Liver (tissue), 9 donors: Measurements from ENCODE around the gene PGAP3. TPM values are rescaled to one million over a fixed set of nuclear protein-coding genes. Genes with fewer than 3 reads are reported as not detected.

ENCODE experiments used
- DNase-seq: peaks from one replicate; pipeline ENCODE4 v3.0.0-alpha.2; 2017; ENCODE audit warnings: low spot score
- H3K27ac ChIP-seq, 2 donors: one replicate each; pipeline ENCODE4 v1.7.0; 2013; ENCODE audit warnings: inconsistent platforms in 2 of 2, low read length in 2 of 2, control low read depth in 1 of 2, low read depth in 1 of 2, mild to moderate bottlenecking in 1 of 2
- H3K27me3 ChIP-seq, 4 donors: one replicate each; pipeline versions ENCODE4 v1.6.1 to v1.7.0; 2013; ENCODE audit warnings: low read length in 3 of 4, inconsistent platforms in 1 of 4, mild to moderate bottlenecking in 1 of 4, moderate library complexity in 1 of 4; ENCODE audit not compliant: control insufficient read depth in 4 of 4, insufficient read depth in 4 of 4
- H3K36me3 ChIP-seq, 4 donors: one replicate each; pipeline versions ENCODE4 v1.6.1 to v1.7.0; 2013; ENCODE audit warnings: low read length in 3 of 4, mild to moderate bottlenecking in 3 of 4, low read depth in 1 of 4, moderate library complexity in 1 of 4; ENCODE audit not compliant: control insufficient read depth in 4 of 4, insufficient read depth in 3 of 4
- H3K4me1 ChIP-seq, 4 donors: one replicate each; pipeline versions ENCODE4 v1.6.1 to v1.7.0; 2013; ENCODE audit warnings: low read length in 3 of 4, mild to moderate bottlenecking in 3 of 4, moderate library complexity in 1 of 4; ENCODE audit not compliant: control insufficient read depth in 4 of 4, insufficient read depth in 4 of 4
- H3K4me3 ChIP-seq, 3 donors: one replicate each; pipeline versions ENCODE4 v1.6.1 to v1.7.0; 2013; ENCODE audit warnings: low read length in 3 of 3, control low read depth in 1 of 3, low read depth in 1 of 3, mild to moderate bottlenecking in 1 of 3
- H3K9ac ChIP-seq, 2 donors: one replicate each; pipeline ENCODE4 v1.7.0; 2013; ENCODE audit warnings: low read length in 2 of 2, mild to moderate bottlenecking in 2 of 2, moderate library complexity in 2 of 2, control low read depth in 1 of 2, low read depth in 1 of 2
- H3K9me3 ChIP-seq, 4 donors: one replicate each; pipeline versions ENCODE4 v1.6.1 to v1.7.0; 2013; ENCODE audit warnings: low read length in 3 of 4; ENCODE audit not compliant: control insufficient read depth in 4 of 4
- ATF3 ChIP-seq: IDR thresholded peaks from 2 replicates; pipeline ENCODE4 v1.6.1; 2016; ENCODE audit warnings: antibody characterized with exemption
- CTCF ChIP-seq: fragments of 150-350 bp; IDR thresholded peaks from 2 replicates; pipeline ENCODE4 v1.5.1; 2017; ENCODE audit warnings: improper control_type of control experiment, low read depth, low read length; ENCODE audit not compliant: missing input control
- EGR1 ChIP-seq, 2 donors: IDR thresholded peaks; 2 replicates each; pipeline ENCODE4 v1.6.1; 2016 to 2018; ENCODE audit warnings: antibody characterized with exemption in 2 of 2, low read depth in 2 of 2
- FOXA1 ChIP-seq: IDR thresholded peaks from 2 replicates; pipeline ENCODE4 v1.6.1; 2016; ENCODE audit warnings: antibody characterized with exemption
- GABPA ChIP-seq, 2 donors: IDR thresholded peaks in 1 of 2; conservative IDR thresholded peaks in 1 of 2; 2 replicates each; pipeline ENCODE4 v1.6.1; 2016; ENCODE audit warnings: antibody characterized with exemption in 2 of 2, mild to moderate bottlenecking in 1 of 2, moderate library complexity in 1 of 2
- HNF4A ChIP-seq, 2 donors: conservative IDR thresholded peaks; 2 replicates each; pipeline ENCODE4 v1.6.1; 2016; ENCODE audit warnings: antibody characterized with exemption in 2 of 2, mild to moderate bottlenecking in 2 of 2
- HNF4G ChIP-seq: IDR thresholded peaks from 2 replicates; pipeline ENCODE4 v1.6.1; 2016; ENCODE audit warnings: antibody characterized with exemption
- JUND ChIP-seq, 2 donors: IDR thresholded peaks; 2 replicates each; pipeline ENCODE4 v1.6.1; 2016; ENCODE audit warnings: antibody characterized with exemption in 2 of 2
- MAX ChIP-seq: IDR thresholded peaks from 2 replicates; pipeline ENCODE4 v1.6.1; 2016; ENCODE audit warnings: antibody characterized with exemption
- NR2F2 ChIP-seq: IDR thresholded peaks from 2 replicates; pipeline ENCODE4 v1.6.1; 2016; ENCODE audit warnings: antibody characterized with exemption
- REST ChIP-seq: IDR thresholded peaks from 2 replicates; pipeline ENCODE4 v1.6.1; 2016; ENCODE audit warnings: antibody characterized with exemption, mild to moderate bottlenecking
- RXRA ChIP-seq, 2 donors: IDR thresholded peaks; 2 replicates each; pipeline ENCODE4 v1.6.1; 2017 to 2018; ENCODE audit warnings: antibody characterized with exemption in 2 of 2, mild to moderate bottlenecking in 1 of 2
- SP1 ChIP-seq: IDR thresholded peaks from 2 replicates; pipeline ENCODE4 v1.6.1; 2018; ENCODE audit warnings: antibody characterized with exemption, mild to moderate bottlenecking
- TAF1 ChIP-seq: conservative IDR thresholded peaks from 2 replicates; pipeline ENCODE4 v1.6.1; 2016; ENCODE audit warnings: antibody characterized with exemption, mild to moderate bottlenecking
- ZBTB33 ChIP-seq: IDR thresholded peaks from 2 replicates; pipeline ENCODE4 v1.6.1; 2016; ENCODE audit warnings: antibody characterized with exemption
- WGBS: extraction: QIAGEN DNeasy Blood & Tissue Kit; methylation state at CpG from one replicate; pipeline ENCODE4 v1.1.7; 2013; 5-methylcytosine and 5-hydroxymethylcytosine counted together
- polyA plus RNA-seq, 2 donors: library from polyadenylated mRNA; stranded (reverse) in 1 of 2; unstranded in 1 of 2; fragments of 200-250 nt in 1 of 2; fragments of >200 nt in 1 of 2; fragmentation: Nextera tagmentation in 1 of 2; extraction: Ambion mirVana in 1 of 2; gene quantifications; one replicate each; pipeline versions ENCODE4 v1.2.1 to v1.2.3, GENCODE V29; 2013 to 2015
- total RNA-seq, 2 donors: library from RNA; depleted of rRNA; stranded (reverse); fragments of >200 nt; gene quantifications; one replicate each; pipeline ENCODE4 v1.2.3, GENCODE V29; 2014
- donor health status: healthy.
- donor health status: healthy.
- donor health status: healthy.
- donor health status: healthy.
- donor health status: healthy.

Gene PGAP3
- total and polyA plus RNA-seq, 4 donors, result 7.9 to 19.5 (median 14.0) TPM

GRCh38 chr17:39628655-39629493 is 59.0 kb downstream of the PGAP3 start:
- peaks cover 0 to 12% (median 9%) of the 10 kb centered on the region in 4 donors for H3K27me3 ChIP-seq
- H3K36me3 ChIP-seq, result no peaks in the 10 kb centered on the region
- DNase-seq, result no peak
- no peak for TF ChIP-seq GABPA (IDR thresholded peaks at IDR 0.05 in 1 of 2, conservative IDR thresholded peaks at IDR 0.05 in 1 of 2)
- TF ChIP-seq FOXA1, result no peak
- no peak for TF ChIP-seq ATF3
- no peak for TF ChIP-seq CTCF
- TF ChIP-seq ZBTB33, result no peak
- no peak for TF ChIP-seq JUND (IDR thresholded peaks at IDR 0.05)
- TF ChIP-seq EGR1 (IDR thresholded peaks at IDR 0.05; ENCODE audit: low read depth in 2 of 2), result no peak
- TF ChIP-seq HNF4G, result no peak
- no peak for TF ChIP-seq HNF4A (conservative IDR thresholded peaks at IDR 0.05)
- no peak for TF ChIP-seq MAX
- no peak for TF ChIP-seq NR2F2
- TF ChIP-seq REST, result no peak
- no peak for TF ChIP-seq SP1
- no peak for TF ChIP-seq TAF1
- no peak for TF ChIP-seq RXRA (IDR thresholded peaks at IDR 0.05)
- no peak overlapping the region for H3K4me3 ChIP-seq
- H3K9ac ChIP-seq, result no peak overlapping the region
- H3K9me3 ChIP-seq, result no peaks in the 10 kb centered on the region
- WGBS, result 69% methylated on average over 10 of the region's 10 CpGs
- no peak overlapping the region for H3K27ac ChIP-seq
- H3K4me1 ChIP-seq, result peaks cover 0 to 6% (median 5%) of the 10 kb centered on the region in 4 donors
